ENCODE data around the gene MAMDC4. TPM values are rescaled to one million over a fixed set of nuclear protein-coding genes. Genes with fewer than 3 reads are reported as not detected.
"Not testable (repeated sequence)": the region's sequence is repeated elsewhere in the genome, so short reads cannot be mapped to it uniquely, and the experiment has no call there.

The MAMDC4 gene
- total and polyA plus RNA-seq, 2 donors: 1.3 to 14.0 TPM

GRCh38 chr9:136837146-136837855 lies 14.8 kb upstream of the MAMDC4 start:
- H3K36me3 ChIP-seq (ENCODE audit: control insufficient read depth in 2 of 2, insufficient read depth in 2 of 2, low read length in 1 of 2): peaks cover 32 to 70% of the 10 kb centered on the region in 2 donors
- no peak overlapping the region for H3K4me3 ChIP-seq (ENCODE audit: low read length in 2 of 2)
- peaks cover 0 to 13% of the 10 kb centered on the region in 2 donors for H3K4me1 ChIP-seq (ENCODE audit: control insufficient read depth in 2 of 2, insufficient read depth in 2 of 2, low read length in 2 of 2)
- H3K9me3 ChIP-seq (ENCODE audit: control insufficient read depth in 2 of 2, insufficient read depth in 1 of 2, low read length in 1 of 2): no peaks in the 10 kb centered on the region
- no peak overlapping the region for H3K27ac ChIP-seq (ENCODE audit: low read depth in 1 of 2, low read length in 1 of 2)
- DNase-seq (ENCODE audit: low read depth in 6 of 9, low spot score in 9 of 9): no peak
- peaks cover 0 to 4% of the 10 kb centered on the region in 2 donors for H3K27me3 ChIP-seq (ENCODE audit: control insufficient read depth in 2 of 2, insufficient read depth in 1 of 2, low read length in 1 of 2)
- WGBS: 96% methylated on average over 27 of the region's 27 CpGs

GRCh38 chr9:136837856-136838277 lies 14.3 kb upstream of the MAMDC4 start:
- H3K36me3 ChIP-seq (ENCODE audit: control insufficient read depth in 2 of 2, insufficient read depth in 2 of 2, low read length in 1 of 2): peaks cover 29 to 65% of the 10 kb centered on the region in 2 donors
- not testable (repeated sequence) for DNase-seq (ENCODE audit: low read depth in 6 of 9, low spot score in 9 of 9); H3K9me3 ChIP-seq (ENCODE audit: control insufficient read depth in 2 of 2, insufficient read depth in 1 of 2, low read length in 1 of 2); H3K4me3 ChIP-seq (ENCODE audit: low read length in 2 of 2); H3K27me3 ChIP-seq (ENCODE audit: control insufficient read depth in 2 of 2, insufficient read depth in 1 of 2, low read length in 1 of 2); H3K27ac ChIP-seq (ENCODE audit: low read depth in 1 of 2, low read length in 1 of 2)
- H3K4me1 ChIP-seq (ENCODE audit: control insufficient read depth in 2 of 2, insufficient read depth in 2 of 2, low read length in 2 of 2): peaks cover 0 to 18% of the 10 kb centered on the region in 2 donors
- 97% methylated on average over 15 of the region's 15 CpGs for WGBS

- peaks cover 29 to 63% of the 10 kb centered on the region in 2 donors for H3K36me3 ChIP-seq (ENCODE audit: control insufficient read depth in 2 of 2, insufficient read depth in 2 of 2, low read length in 1 of 2)
- no peak for DNase-seq (ENCODE audit: low read depth in 6 of 9, low spot score in 9 of 9)
- H3K9me3 ChIP-seq (ENCODE audit: control insufficient read depth in 2 of 2, insufficient read depth in 1 of 2, low read length in 1 of 2): no peaks in the 10 kb centered on the region
- H3K4me1 ChIP-seq (ENCODE audit: control insufficient read depth in 2 of 2, insufficient read depth in 2 of 2, low read length in 2 of 2): peaks cover 4 to 25% of the 10 kb centered on the region in 2 donors
- H3K27me3 ChIP-seq (ENCODE audit: control insufficient read depth in 2 of 2, insufficient read depth in 1 of 2, low read length in 1 of 2): peaks cover 6 to 16% of the 10 kb centered on the region in 2 donors
- peak overlapping the region in 1 of 2 donors; percentile 18 for H3K27ac ChIP-seq (ENCODE audit: low read depth in 1 of 2, low read length in 1 of 2)
- WGBS: 95% methylated on average over 29 of the region's 29 CpGs
- no peak overlapping the region for H3K4me3 ChIP-seq (ENCODE audit: low read length in 2 of 2)
Observed at GRCh38 chr9:136838314-136839228, 13.6 kb upstream of the MAMDC4 start.

GRCh38 chr9:136839229-136840139 lies 12.7 kb upstream of the MAMDC4 start:
- H3K27me3 ChIP-seq (ENCODE audit: control insufficient read depth in 2 of 2, insufficient read depth in 1 of 2, low read length in 1 of 2): peaks cover 14 to 24% of the 10 kb centered on the region in 2 donors
- DNase-seq (ENCODE audit: low read depth in 6 of 9, low spot score in 9 of 9): no peak
- 96% methylated on average over 36 of the region's 36 CpGs for WGBS
- H3K27ac ChIP-seq (ENCODE audit: low read depth in 1 of 2, low read length in 1 of 2): no peak overlapping the region
- H3K4me1 ChIP-seq (ENCODE audit: control insufficient read depth in 2 of 2, insufficient read depth in 2 of 2, low read length in 2 of 2): peaks cover 6 to 30% of the 10 kb centered on the region in 2 donors
- H3K9me3 ChIP-seq (ENCODE audit: control insufficient read depth in 2 of 2, insufficient read depth in 1 of 2, low read length in 1 of 2): peaks cover 0 to 2% of the 10 kb centered on the region in 2 donors
- H3K4me3 ChIP-seq (ENCODE audit: low read length in 2 of 2): no peak overlapping the region
- peaks cover 26 to 59% of the 10 kb centered on the region in 2 donors for H3K36me3 ChIP-seq (ENCODE audit: control insufficient read depth in 2 of 2, insufficient read depth in 2 of 2, low read length in 1 of 2)

DNA sequence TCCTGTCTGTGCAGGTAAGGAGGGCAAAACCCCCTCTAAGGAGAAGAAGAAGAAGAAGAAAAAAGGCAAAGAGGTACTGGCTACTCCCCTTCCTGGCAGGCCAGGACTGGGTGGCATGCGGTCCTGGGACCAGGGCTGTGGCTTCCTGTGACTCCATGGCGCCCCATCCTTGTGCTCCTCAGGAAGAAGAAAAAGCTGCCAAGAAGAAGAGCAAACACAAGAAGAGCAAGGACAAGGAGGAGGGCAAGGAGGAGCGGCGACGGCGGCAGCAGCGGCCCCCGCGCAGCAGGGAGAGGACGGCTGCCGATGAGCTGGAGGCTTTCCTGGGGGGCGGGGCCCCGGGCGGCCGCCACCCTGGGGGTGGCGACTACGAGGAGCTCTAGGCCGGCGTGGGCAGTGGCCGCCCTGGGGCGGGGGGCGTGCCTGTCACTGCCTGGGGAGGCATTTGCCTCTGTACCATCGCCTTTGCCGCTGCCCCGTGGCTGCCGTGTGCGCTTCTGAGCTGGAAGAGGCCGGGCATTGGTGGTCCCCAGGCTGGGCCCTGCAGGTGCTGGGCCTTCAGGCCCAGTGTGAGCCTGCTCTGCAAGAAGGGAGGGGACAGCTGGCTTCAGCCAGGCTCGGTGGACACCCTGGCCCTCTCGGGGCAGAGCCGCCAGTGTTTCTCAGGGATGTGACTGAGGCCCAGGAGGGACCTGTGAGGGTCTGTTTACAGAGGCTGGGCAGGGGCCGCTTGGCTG lies 11.8 kb upstream of the MAMDC4 start:
- 96% methylated on average over 32 of the region's 32 CpGs for WGBS
- Histone ChIP-seq H3K27me3 (ENCODE audit: control insufficient read depth in 2 of 2, insufficient read depth in 1 of 2, low read length in 1 of 2) (peaks cover 22 to 29% of the 10 kb centered on the region in 2 donors), H3K9me3 (ENCODE audit: control insufficient read depth in 2 of 2, insufficient read depth in 1 of 2, low read length in 1 of 2) (peaks cover 0 to 2% of the 10 kb centered on the region in 2 donors), H3K4me1 (ENCODE audit: control insufficient read depth in 2 of 2, insufficient read depth in 2 of 2, low read length in 2 of 2) (peaks cover 6 to 30% of the 10 kb centered on the region in 2 donors), H3K27ac (ENCODE audit: low read depth in 1 of 2, low read length in 1 of 2) (no peak overlapping the region), H3K4me3 (ENCODE audit: low read length in 2 of 2) (no peak overlapping the region), H3K36me3 (ENCODE audit: control insufficient read depth in 2 of 2, insufficient read depth in 2 of 2, low read length in 1 of 2) (peaks cover 26 to 56% of the 10 kb centered on the region in 2 donors)
- no peak for DNase-seq (ENCODE audit: low read depth in 6 of 9, low spot score in 9 of 9)

DNA sequence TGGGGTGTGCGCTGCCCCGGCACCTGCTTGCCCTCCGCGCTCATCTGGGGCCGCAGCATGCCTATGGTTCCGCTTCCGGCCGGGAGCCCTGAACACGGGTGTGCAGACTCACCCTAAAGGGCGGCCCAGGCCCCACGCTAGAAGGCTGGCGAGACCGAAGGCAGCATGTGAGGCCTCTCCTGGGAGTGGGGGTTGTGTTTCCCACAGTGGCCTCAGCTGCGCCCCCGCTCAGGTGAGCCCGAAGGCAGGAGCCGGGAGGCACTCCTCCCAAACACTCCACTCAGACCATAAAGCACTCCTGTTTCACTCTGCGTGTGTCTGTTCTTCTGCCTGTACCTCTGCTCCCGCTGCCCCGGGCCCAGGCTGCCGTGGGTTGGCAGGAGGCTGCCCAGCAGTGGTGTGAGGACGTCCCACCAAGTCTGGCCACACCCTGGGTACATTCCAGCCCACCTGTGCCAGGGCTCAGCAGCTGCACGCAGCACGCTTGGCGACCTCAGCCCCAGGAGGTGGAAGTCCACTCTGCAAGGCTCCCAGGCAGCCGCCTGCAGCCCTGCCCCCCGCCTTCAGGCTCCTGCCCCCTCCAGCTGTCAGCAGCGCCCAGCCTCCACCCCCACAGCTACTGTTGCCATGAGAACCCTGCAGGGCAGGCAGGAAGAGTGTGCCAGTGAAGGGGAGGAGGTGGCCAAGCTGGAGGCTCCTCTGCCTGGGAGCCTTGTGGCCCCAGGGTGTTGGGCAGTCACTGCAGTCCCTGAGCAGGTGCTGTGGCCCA lies 11.1 kb upstream of the MAMDC4 start:
- Histone ChIP-seq H3K4me3 (ENCODE audit: low read length in 2 of 2) (no peak overlapping the region), H3K4me1 (ENCODE audit: control insufficient read depth in 2 of 2, insufficient read depth in 2 of 2, low read length in 2 of 2) (peaks cover 6 to 30% of the 10 kb centered on the region in 2 donors), H3K27me3 (ENCODE audit: control insufficient read depth in 2 of 2, insufficient read depth in 1 of 2, low read length in 1 of 2) (peaks cover 30 to 36% of the 10 kb centered on the region in 2 donors), H3K9me3 (ENCODE audit: control insufficient read depth in 2 of 2, insufficient read depth in 1 of 2, low read length in 1 of 2) (peaks cover 2 to 3% of the 10 kb centered on the region in 2 donors), H3K27ac (ENCODE audit: low read depth in 1 of 2, low read length in 1 of 2) (peak overlapping the region in 1 of 2 donors; percentile 60), H3K36me3 (ENCODE audit: control insufficient read depth in 2 of 2, insufficient read depth in 2 of 2, low read length in 1 of 2) (peaks cover 26 to 50% of the 10 kb centered on the region in 2 donors)
- peak in 2 of 9 donors; percentile 37 to 43 for DNase-seq (ENCODE audit: low read depth in 6 of 9, low spot score in 9 of 9)
- WGBS: 89% methylated on average over 28 of the region's 28 CpGs

- H3K9me3 ChIP-seq (ENCODE audit: control insufficient read depth in 2 of 2, insufficient read depth in 1 of 2, low read length in 1 of 2); H3K27ac ChIP-seq (ENCODE audit: low read depth in 1 of 2, low read length in 1 of 2); DNase-seq (ENCODE audit: low read depth in 6 of 9, low spot score in 9 of 9): not testable (repeated sequence)
- peaks cover 26 to 42% of the 10 kb centered on the region in 2 donors for H3K36me3 ChIP-seq (ENCODE audit: control insufficient read depth in 2 of 2, insufficient read depth in 2 of 2, low read length in 1 of 2)
- peak overlapping the region; percentile 45 to 55 for H3K4me3 ChIP-seq (ENCODE audit: low read length in 2 of 2)
- WGBS: 78% methylated on average over 16 of the region's 16 CpGs
- peaks cover 9 to 30% of the 10 kb centered on the region in 2 donors for H3K4me1 ChIP-seq (ENCODE audit: control insufficient read depth in 2 of 2, insufficient read depth in 2 of 2, low read length in 2 of 2)
- peaks cover 37 to 44% of the 10 kb centered on the region in 2 donors for H3K27me3 ChIP-seq (ENCODE audit: control insufficient read depth in 2 of 2, insufficient read depth in 1 of 2, low read length in 1 of 2)
Observed at GRCh38 chr9:136841646-136842379, 10.3 kb upstream of the MAMDC4 start.
